NB4 (cell line): ENCODE measurements around the gene LMCD1.

Source experiments
- DNase-seq: peaks from one replicate; pipeline ENCODE4 v3.0.0; 2010; ENCODE audit warnings: low read depth
- H3K4me3 ChIP-seq: one replicate; pipeline ENCODE4 v1.5.1; 2011; ENCODE audit warnings: mild to moderate bottlenecking, low read depth, low read length, moderate library complexity
- MYC ChIP-seq: IDR thresholded peaks from 2 replicates; pipeline ENCODE4 v1.6.1; 2011; ENCODE audit warnings: low read depth, low read length
- POLR2A ChIP-seq: IDR thresholded peaks from 2 replicates; pipeline ENCODE4 v1.6.1; 2011; ENCODE audit warnings: mild to moderate bottlenecking; ENCODE audit not compliant: insufficient read length; ENCODE audit errors: extremely low read depth
- TF ChIP-seq, protein P1 (sequence below): IDR thresholded peaks from 2 replicates; pipeline ENCODE4 v1.6.1; 2011; ENCODE audit warnings: low read depth, low read length
- TF ChIP-seq, protein P2 (sequence below): IDR thresholded peaks from one replicate; pipeline ENCODE4 v1.5.1; 2012; ENCODE audit warnings: low read depth, low read length

LMCD1 gene

DNA sequence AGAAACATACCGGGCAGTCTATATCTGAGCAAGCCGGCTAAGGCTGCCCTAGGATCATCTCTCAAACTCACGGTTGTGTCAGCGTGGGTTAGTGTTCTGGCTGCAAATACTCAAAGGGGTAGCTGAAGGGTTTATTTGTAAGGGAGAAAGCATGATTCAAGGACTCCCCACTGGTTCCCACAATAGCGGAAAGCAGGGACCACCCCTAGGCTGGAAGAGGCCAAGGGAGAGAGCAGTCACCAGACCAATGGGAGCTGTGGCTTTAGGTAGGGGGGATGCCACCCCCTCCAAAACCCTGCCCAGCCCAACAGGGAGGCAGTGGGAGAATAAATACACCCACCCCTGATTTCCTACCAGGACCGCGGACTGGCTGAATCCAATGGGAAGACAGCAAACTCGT lies 7.3 kb upstream of the LMCD1 start:
- TF ChIP-seq, protein P1, sequence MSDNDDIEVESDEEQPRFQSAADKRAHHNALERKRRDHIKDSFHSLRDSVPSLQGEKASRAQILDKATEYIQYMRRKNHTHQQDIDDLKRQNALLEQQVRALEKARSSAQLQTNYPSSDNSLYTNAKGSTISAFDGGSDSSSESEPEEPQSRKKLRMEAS, result no peak
- TF ChIP-seq POLR2A (no peak), MYC (no peak)
- TF ChIP-seq, protein P2, sequence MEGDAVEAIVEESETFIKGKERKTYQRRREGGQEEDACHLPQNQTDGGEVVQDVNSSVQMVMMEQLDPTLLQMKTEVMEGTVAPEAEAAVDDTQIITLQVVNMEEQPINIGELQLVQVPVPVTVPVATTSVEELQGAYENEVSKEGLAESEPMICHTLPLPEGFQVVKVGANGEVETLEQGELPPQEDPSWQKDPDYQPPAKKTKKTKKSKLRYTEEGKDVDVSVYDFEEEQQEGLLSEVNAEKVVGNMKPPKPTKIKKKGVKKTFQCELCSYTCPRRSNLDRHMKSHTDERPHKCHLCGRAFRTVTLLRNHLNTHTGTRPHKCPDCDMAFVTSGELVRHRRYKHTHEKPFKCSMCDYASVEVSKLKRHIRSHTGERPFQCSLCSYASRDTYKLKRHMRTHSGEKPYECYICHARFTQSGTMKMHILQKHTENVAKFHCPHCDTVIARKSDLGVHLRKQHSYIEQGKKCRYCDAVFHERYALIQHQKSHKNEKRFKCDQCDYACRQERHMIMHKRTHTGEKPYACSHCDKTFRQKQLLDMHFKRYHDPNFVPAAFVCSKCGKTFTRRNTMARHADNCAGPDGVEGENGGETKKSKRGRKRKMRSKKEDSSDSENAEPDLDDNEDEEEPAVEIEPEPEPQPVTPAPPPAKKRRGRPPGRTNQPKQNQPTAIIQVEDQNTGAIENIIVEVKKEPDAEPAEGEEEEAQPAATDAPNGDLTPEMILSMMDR, result no peak
- H3K4me3 ChIP-seq, result no peak overlapping the region
- no peak for DNase-seq

DNA sequence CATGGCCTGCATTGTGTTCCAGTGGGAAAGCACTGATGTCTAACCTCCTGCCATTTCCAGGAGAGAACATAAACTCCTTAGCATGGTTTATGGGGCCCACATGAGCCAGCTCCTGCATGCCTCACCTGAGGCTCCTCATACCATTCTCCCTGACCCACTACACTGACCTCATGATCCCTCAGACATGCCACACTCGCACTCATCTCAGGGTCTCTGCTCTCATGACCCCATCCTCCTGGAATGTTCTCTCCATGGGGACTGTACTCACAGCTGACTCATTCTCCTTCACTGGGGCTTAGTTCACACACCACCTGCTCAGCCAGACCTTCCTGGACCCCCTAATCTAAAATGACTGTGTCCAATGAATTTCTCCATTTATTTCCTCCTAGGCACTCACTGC lies 4.0 kb upstream of the LMCD1 start:
- no peak for TF ChIP-seq POLR2A
- TF ChIP-seq, protein P2, result no peak
- TF ChIP-seq, protein P1, result no peak
- no peak for TF ChIP-seq MYC
- DNase-seq, result no peak
- no peak overlapping the region for H3K4me3 ChIP-seq

DNA sequence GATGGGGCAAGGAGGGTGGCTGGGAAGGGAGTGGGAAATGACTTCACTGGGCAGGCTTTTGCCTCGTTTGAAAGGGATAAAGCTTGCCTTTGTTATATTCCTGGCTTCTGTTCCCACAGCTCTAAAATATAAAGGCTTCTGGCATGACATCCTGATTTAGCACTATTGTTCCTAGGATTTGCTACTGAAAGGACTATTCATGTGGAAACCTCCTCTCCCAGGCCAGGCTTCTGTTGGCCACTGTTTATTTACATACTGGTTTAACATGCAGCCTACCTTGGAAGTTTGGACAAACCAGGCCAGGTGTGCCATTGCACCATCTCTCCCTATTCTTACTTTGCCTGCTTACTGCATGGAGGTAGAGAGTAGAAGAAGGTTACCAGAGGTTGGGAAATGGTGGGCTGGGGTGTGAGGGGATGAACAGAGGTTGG lies 2.4 kb upstream of the LMCD1 start:
- DNase-seq, result no peak
- TF ChIP-seq, protein P1, result no peak
- TF ChIP-seq MYC (no peak), POLR2A (no peak)
- TF ChIP-seq, protein P2, result no peak
- H3K4me3 ChIP-seq, result no peak overlapping the region

DNA sequence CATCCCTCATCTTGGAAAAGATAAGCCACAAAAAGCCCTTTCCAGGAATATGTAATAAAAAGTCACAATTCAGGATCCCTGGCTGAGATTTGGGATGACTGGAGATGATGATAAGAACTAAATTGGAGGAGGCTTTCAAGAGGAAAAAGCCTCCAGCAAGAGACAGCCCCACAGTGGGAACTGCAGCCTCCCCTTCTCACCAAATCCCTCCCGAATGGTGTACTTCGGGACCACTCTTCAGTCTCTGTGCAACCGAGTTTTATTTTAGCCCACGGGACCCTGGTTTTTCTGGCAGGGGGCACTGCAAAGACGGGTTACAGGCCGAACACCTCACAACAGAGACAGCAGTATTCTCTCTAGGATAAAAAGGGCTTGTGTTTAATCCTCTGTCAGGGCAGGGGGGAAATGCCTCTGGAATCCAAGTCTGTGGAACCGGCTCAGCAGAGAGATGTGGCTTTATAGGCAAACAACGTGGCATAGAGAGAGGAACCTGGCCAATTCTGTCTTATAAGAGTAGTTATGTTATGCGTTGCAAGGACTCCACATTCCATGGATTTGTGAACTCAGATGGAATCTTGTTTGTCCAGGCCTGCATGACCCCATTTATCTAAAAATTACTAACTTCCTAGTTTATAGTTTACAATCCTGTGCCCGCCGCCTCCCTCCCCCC lies 1.2 kb upstream of the LMCD1 start:
- no peak for DNase-seq
- H3K4me3 ChIP-seq, result no peak overlapping the region
- TF ChIP-seq, protein P2, result no peak
- TF ChIP-seq MYC (no peak), POLR2A (no peak)
- TF ChIP-seq, protein P1, result no peak

DNA sequence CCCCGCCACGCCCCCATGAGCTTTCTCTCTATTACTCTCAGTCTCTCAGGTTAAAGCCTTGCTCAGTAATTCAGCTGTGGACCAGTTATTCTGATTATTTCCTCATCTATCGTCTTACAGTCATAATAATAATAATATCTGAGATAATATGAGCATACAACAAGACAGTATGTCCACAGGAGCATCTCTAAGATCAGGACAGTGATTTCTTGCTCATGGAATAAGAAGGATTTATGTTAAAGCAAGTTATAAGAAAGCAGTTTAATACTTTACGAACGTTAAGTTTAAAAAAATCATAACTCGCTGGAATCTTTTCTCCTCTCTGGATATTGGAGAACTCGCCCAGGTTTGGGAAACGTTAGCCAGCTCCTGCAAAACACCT lies 643 bp upstream of the LMCD1 start:
- TF ChIP-seq, protein P1, result no peak
- TF ChIP-seq MYC (no peak), POLR2A (no peak)
- TF ChIP-seq, protein P2, result no peak
- no peak overlapping the region for H3K4me3 ChIP-seq
- no peak for DNase-seq
